K562 (cell line): ENCODE data around the gene GTF2I. TPM values are rescaled to one million over a fixed set of nuclear protein-coding genes. Genes with fewer than 3 reads are reported as not detected.

ENCODE experiments used
- ARHGAP35 ChIP-seq: fragments of 450-650 bp; IDR thresholded peaks from 2 replicates; pipeline ENCODE4 v1.6.1; 2018; ENCODE audit not compliant: partially characterized antibody
- ATF7 ChIP-seq: fragments of 450-650 bp; IDR thresholded peaks from 2 replicates; pipeline ENCODE4 v1.7.1; 2014; ENCODE audit warnings: mild to moderate bottlenecking, moderate library complexity
- CHD1 ChIP-seq: fragments of 200-600 bp; sonication (generic); IDR thresholded peaks from one replicate; pipeline ENCODE4 v1.6.1; 2012; ENCODE audit warnings: mild to moderate bottlenecking, moderate library complexity, low read length, inconsistent platforms
- DACH1 ChIP-seq: fragments of 450-650 bp; IDR thresholded peaks from 2 replicates; pipeline ENCODE4 v1.6.1; 2018; ENCODE audit not compliant: partially characterized antibody
- FOXP1 ChIP-seq: sonication (generic); formaldehyde crosslinking; IDR thresholded peaks from 2 replicates; pipeline ENCODE4 v1.8.0; 2022; ENCODE audit warnings: mild to moderate bottlenecking, missing genetic modification reagents
- KLF16 ChIP-seq: IDR thresholded peaks from 2 replicates; pipeline ENCODE4 v1.6.1; 2016; ENCODE audit warnings: antibody characterized with exemption
- LEF1 ChIP-seq: fragments of 450-650 bp; IDR thresholded peaks from 2 replicates; pipeline ENCODE4 v1.6.1; 2016; ENCODE audit warnings: mild to moderate bottlenecking
- MYNN ChIP-seq, 2 experiments: sonication (generic); formaldehyde crosslinking in 1 of 2; IDR thresholded peaks; 2 replicates each; pipeline versions ENCODE4 v1.5.0 to v1.6.1; 2016 to 2020; ENCODE audit warnings: antibody characterized with exemption in 1 of 2, missing genetic modification reagents in 1 of 2
- NFIC ChIP-seq: fragments of 450-650 bp; IDR thresholded peaks from 2 replicates; pipeline ENCODE4 v1.6.1; 2017; ENCODE audit warnings: mild to moderate bottlenecking, inconsistent platforms
- RFX5 ChIP-seq: IDR thresholded peaks from 2 replicates; pipeline ENCODE4 v1.6.1; 2011; ENCODE audit warnings: low read depth, mild to moderate bottlenecking, improper control_type of control experiment, low read length
- SIRT6 ChIP-seq: IDR thresholded peaks from one replicate; pipeline ENCODE4 v1.6.1; 2012; ENCODE audit warnings: low read depth, mild to moderate bottlenecking, control low read depth, inconsistent platforms, low read length, moderate library complexity
- TAF1 ChIP-seq: IDR thresholded peaks from 2 replicates; pipeline ENCODE4 v1.6.1; 2011; ENCODE audit warnings: mild to moderate bottlenecking, low read length, moderate library complexity; ENCODE audit not compliant: insufficient read depth, control insufficient read depth, severe bottlenecking; ENCODE audit errors: extremely low read depth
- ZBTB7A ChIP-seq: IDR thresholded peaks from 2 replicates; pipeline ENCODE4 v1.6.1; 2011; ENCODE audit warnings: low read depth, mild to moderate bottlenecking, low read length, moderate library complexity, borderline replicate concordance; ENCODE audit not compliant: control insufficient read depth
- ZNF197 ChIP-seq: fragments of 200-800 bp; sonication (Bioruptor generic); IDR thresholded peaks from 2 replicates; pipeline ENCODE4 v1.6.1; 2016; ENCODE audit warnings: low read depth, missing genetic modification characterization, missing compliant biosample characterization
- polyA plus RNA-seq, 8 experiments: library from polyadenylated mRNA; depleted of rRNA in 4 of 8; stranded (reverse) in 5 of 8; unstranded in 3 of 8; fragments of >200 nt; fragmentation: Nextera tagmentation in 2 of 8; fragmentation: Illumina TruSeq in 1 of 8; extraction: Ambion mirVana in 2 of 8; extraction: Trizol in 1 of 8; gene quantifications; 2 replicates each; pipeline versions ENCODE4 v1.2.1 to v1.2.3, GENCODE V29; 2011 to 2014; ENCODE audit warnings: inconsistent platforms in 1 of 8, missing spikeins in 1 of 8
- total RNA-seq, 7 experiments: library from RNA; depleted of rRNA in 6 of 7; stranded (reverse); fragments of >200 nt in 6 of 7; fragmentation: Illumina TruSeq in 2 of 7; extraction: Trizol in 2 of 7; gene quantifications; 2 replicates each; pipeline versions ENCODE4 v1.2.1 to v1.2.3, GENCODE V29; 2011 to 2021; ENCODE audit warnings: low replicate concordance in 1 of 7
- TF ChIP-seq, protein P1 (sequence below): fragments of 450-650 bp; formaldehyde crosslinking; IDR thresholded peaks from 2 replicates; pipeline ENCODE4 v1.4.0; 2020; ENCODE audit warnings: mild to moderate bottlenecking, moderate library complexity
- TF ChIP-seq, protein P2 (sequence below): sonication (generic); formaldehyde crosslinking; IDR thresholded peaks from 2 replicates; pipeline ENCODE4 v1.8.1; 2023; ENCODE audit warnings: missing genetic modification reagents, mild to moderate bottlenecking, borderline replicate concordance
- TF ChIP-seq, protein P3 (sequence below): fragments of 250-450 bp; sonication (Bioruptor Pico); IDR thresholded peaks from 2 replicates; pipeline ENCODE4 v1.8.0; 2022; ENCODE audit warnings: inconsistent platforms
- TF ChIP-seq, protein P4 (sequence below): fragments of 250-450 bp; sonication (Bioruptor Pico); IDR thresholded peaks from 2 replicates; pipeline ENCODE4 v1.6.1; 2021; ENCODE audit warnings: mild to moderate bottlenecking
- TF ChIP-seq, protein P5 (sequence below), 3 experiments: fragments of 200-800 bp in 1 of 3; sonication (Bioruptor generic) in 1 of 3; sonication (generic) in 1 of 3; formaldehyde crosslinking in 1 of 3; IDR thresholded peaks; 2 replicates each; pipeline versions ENCODE4 v1.6.1 to v1.8.0; 2016 to 2022; ENCODE audit warnings: mild to moderate bottlenecking in 2 of 3, missing compliant biosample characterization in 2 of 3, missing genetic modification characterization in 2 of 3, missing genetic modification reagents in 1 of 3

GTF2I gene
- total and polyA plus RNA-seq, 9 of the 15 experiments (the other 6 are each of a cell fraction or from before 2014, with no cell fraction given): 8.4 to 161 (median 90.0) TPM

DNA sequence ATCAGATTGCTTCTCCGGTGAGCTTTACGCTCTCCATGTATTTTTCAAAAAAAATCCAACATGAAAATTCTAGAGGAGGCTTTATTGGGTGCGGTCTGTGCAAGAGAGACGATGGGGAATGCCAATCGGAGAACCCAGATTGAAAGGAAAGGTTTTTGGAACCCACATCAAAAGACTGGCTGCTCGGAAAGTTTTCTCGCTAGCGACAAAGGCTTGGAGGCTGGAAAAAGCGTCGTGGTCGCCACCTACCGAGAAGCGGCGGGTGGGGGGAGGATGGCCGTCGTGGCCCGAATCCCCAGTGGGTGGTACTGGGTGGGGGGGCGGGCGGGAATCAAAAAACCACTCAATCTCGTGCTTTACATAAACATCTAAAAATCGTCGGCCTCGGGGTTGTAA lies 1.1 kb upstream of the GTF2I start (continued):
- TF ChIP-seq, protein P1, sequence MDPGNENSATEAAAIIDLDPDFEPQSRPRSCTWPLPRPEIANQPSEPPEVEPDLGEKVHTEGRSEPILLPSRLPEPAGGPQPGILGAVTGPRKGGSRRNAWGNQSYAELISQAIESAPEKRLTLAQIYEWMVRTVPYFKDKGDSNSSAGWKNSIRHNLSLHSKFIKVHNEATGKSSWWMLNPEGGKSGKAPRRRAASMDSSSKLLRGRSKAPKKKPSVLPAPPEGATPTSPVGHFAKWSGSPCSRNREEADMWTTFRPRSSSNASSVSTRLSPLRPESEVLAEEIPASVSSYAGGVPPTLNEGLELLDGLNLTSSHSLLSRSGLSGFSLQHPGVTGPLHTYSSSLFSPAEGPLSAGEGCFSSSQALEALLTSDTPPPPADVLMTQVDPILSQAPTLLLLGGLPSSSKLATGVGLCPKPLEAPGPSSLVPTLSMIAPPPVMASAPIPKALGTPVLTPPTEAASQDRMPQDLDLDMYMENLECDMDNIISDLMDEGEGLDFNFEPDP: no peak
- TF ChIP-seq, protein P2, sequence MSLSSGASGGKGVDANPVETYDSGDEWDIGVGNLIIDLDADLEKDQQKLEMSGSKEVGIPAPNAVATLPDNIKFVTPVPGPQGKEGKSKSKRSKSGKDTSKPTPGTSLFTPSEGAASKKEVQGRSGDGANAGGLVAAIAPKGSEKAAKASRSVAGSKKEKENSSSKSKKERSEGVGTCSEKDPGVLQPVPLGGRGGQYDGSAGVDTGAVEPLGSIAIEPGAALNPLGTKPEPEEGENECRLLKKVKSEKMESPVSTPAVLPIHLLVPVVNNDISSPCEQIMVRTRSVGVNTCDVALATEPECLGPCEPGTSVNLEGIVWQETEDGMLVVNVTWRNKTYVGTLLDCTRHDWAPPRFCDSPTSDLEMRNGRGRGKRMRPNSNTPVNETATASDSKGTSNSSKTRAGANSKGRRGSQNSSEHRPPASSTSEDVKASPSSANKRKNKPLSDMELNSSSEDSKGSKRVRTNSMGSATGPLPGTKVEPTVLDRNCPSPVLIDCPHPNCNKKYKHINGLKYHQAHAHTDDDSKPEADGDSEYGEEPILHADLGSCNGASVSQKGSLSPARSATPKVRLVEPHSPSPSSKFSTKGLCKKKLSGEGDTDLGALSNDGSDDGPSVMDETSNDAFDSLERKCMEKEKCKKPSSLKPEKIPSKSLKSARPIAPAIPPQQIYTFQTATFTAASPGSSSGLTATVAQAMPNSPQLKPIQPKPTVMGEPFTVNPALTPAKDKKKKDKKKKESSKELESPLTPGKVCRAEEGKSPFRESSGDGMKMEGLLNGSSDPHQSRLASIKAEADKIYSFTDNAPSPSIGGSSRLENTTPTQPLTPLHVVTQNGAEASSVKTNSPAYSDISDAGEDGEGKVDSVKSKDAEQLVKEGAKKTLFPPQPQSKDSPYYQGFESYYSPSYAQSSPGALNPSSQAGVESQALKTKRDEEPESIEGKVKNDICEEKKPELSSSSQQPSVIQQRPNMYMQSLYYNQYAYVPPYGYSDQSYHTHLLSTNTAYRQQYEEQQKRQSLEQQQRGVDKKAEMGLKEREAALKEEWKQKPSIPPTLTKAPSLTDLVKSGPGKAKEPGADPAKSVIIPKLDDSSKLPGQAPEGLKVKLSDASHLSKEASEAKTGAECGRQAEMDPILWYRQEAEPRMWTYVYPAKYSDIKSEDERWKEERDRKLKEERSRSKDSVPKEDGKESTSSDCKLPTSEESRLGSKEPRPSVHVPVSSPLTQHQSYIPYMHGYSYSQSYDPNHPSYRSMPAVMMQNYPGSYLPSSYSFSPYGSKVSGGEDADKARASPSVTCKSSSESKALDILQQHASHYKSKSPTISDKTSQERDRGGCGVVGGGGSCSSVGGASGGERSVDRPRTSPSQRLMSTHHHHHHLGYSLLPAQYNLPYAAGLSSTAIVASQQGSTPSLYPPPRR (CRISPR knock-in tag): no peak
- TF ChIP-seq LEF1 (peak; percentile 71; the same call in 1 of the 2 replicates), NFIC (no peak), ARHGAP35 (no peak), RFX5 (no peak), SIRT6 (no peak), FOXP1 (CRISPR knock-in tag) (no peak), DACH1 (no peak), ATF7 (no peak), KLF16 (no peak), CHD1 (peak; percentile 27), MYNN (IDR thresholded peaks at IDR 0.05) (no peak), MYNN (CRISPR knock-in tag; IDR thresholded peaks at IDR 0.05) (no peak), TAF1 (peak; percentile 22), ZNF197 (CRISPR knock-in tag) (no peak), ZBTB7A (peak; percentile 69; the same call in 1 of the 2 replicates)
- TF ChIP-seq, protein P3, sequence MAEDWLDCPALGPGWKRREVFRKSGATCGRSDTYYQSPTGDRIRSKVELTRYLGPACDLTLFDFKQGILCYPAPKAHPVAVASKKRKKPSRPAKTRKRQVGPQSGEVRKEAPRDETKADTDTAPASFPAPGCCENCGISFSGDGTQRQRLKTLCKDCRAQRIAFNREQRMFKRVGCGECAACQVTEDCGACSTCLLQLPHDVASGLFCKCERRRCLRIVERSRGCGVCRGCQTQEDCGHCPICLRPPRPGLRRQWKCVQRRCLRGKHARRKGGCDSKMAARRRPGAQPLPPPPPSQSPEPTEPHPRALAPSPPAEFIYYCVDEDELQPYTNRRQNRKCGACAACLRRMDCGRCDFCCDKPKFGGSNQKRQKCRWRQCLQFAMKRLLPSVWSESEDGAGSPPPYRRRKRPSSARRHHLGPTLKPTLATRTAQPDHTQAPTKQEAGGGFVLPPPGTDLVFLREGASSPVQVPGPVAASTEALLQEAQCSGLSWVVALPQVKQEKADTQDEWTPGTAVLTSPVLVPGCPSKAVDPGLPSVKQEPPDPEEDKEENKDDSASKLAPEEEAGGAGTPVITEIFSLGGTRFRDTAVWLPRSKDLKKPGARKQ (CRISPR knock-in tag): peak; percentile 52; the same call in 1 of the 2 replicates
- TF ChIP-seq, protein P4, sequence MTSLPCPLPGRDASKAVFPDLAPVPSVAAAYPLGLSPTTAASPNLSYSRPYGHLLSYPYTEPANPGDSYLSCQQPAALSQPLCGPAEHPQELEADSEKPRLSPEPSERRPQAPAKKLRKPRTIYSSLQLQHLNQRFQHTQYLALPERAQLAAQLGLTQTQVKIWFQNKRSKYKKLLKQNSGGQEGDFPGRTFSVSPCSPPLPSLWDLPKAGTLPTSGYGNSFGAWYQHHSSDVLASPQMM: no peak
- TF ChIP-seq, protein P5, sequence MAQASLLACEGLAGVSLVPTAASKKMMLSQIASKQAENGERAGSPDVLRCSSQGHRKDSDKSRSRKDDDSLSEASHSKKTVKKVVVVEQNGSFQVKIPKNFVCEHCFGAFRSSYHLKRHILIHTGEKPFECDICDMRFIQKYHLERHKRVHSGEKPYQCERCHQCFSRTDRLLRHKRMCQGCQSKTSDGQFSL (CRISPR knock-in tag; IDR thresholded peaks at IDR 0.05): peak; percentile 36
- TF ChIP-seq, protein P5 (tag; IDR thresholded peaks at IDR 0.05): peak in 1 of 2 experiments; percentile 85; a peak in 2 of 4 replicates
